Measurements from ENCODE around the gene PRKCI. TPM values are rescaled to one million over a fixed set of nuclear protein-coding genes. Genes with fewer than 3 reads are reported as not detected.

Gene PRKCI
- total and polyA plus RNA-seq, 9 of the 15 experiments (the other 6 are each of a cell fraction or from before 2014, with no cell fraction given): 10.5 to 43.2 (median 31.4) TPM

DNA sequence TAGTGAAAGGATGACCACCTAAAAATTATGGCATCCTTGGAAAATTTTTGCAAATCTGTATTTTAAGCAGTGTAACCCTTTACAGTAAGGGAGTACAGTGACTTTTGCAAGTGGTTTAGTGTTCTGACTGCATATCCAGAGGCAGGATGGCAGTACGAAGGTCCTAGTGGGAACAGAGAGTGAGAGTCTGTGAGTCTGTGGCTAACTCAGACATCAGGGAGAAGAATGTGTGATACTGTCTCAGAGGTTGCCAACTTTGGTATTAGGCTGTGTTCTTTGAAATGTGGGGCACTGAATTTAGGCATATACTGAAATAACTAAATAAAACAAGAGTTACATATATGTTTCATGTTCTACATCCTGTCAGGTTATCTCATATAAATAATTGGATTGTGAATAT is 25.7 kb downstream of the PRKCI start:
- Histone ChIP-seq H2AFZ (ENCODE audit: low read depth, low read length) (no peak overlapping the region), H4K20me1 (replicated peaks; ENCODE audit: control insufficient read depth, insufficient read depth, low read length) (no peaks in the 10 kb centered on the region), H3K79me2 (ENCODE audit: control insufficient read depth, insufficient read depth, low read length) (no peaks in the 10 kb centered on the region), H3K9ac (ENCODE audit: insufficient read depth in 1 of 2, low read depth in 2 of 2, low read length in 2 of 2) (no peak overlapping the region), H3K27ac (ENCODE audit: extremely low read depth, low read depth, low read length) (no peak overlapping the region), H3K36me3 (ENCODE audit: control insufficient read depth, insufficient read depth, low read length) (peaks cover 16% of the 10 kb centered on the region; the same call in 1 of the 3 replicates), H3K4me2 (ENCODE audit: insufficient read depth, low read length) (no peak overlapping the region), H3K4me3 (no peak overlapping the region), H3K9me1 (ENCODE audit: control insufficient read depth, insufficient read depth, low read length) (no peaks in the 10 kb centered on the region), H3K9me3 (replicated peaks; ENCODE audit: control insufficient read depth, insufficient read depth, low read depth, low read length) (no peaks in the 10 kb centered on the region), H3K4me1 (replicated peaks in 1 of 2; ENCODE audit: control insufficient read depth in 2 of 2, insufficient read depth in 2 of 2, low read length in 2 of 2) (no peaks in the 10 kb centered on the region), H3K27me3 (ENCODE audit: control insufficient read depth in 2 of 2, insufficient read depth in 2 of 2, low read length in 2 of 2) (no peaks in the 10 kb centered on the region)
- in situ Hi-C loops (cut with MboI): no loop called here
- BruUV-seq (replicated peaks): no TSS peak
- intact Hi-C loops (cut with micrococcal nuclease): no loop called here
- DNase-seq (ENCODE audit: extremely low read depth in 1 of 4, low spot score in 3 of 4) (no peak), FAIRE-seq (no peak), ATAC-seq (no peak)
- ChIA-PET POLR2A (no interaction called here), CTCF (ENCODE audit: low intra/inter-chr PET ratio) (no interaction called here)
- TF ChIP-seq KAT2B (IDR thresholded peaks at IDR 0.05; ENCODE audit: low read depth, low read length) (no peak), ZNF354B (CRISPR knock-in tag; IDR thresholded peaks at IDR 0.05) (no peak), SMARCA4 (IDR thresholded peaks at IDR 0.05) (no peak), JUND (IDR thresholded peaks at IDR 0.05; ENCODE audit: borderline replicate concordance, low read depth, low read length) (no peak), JUND (tag; IDR thresholded peaks at IDR 0.05; ENCODE audit: borderline replicate concordance, low read depth, low read length) (no peak), ARNT (IDR thresholded peaks at IDR 0.05) (no peak), SRSF9 (IDR thresholded peaks at IDR 0.05; ENCODE audit: borderline replicate concordance, low read depth, low read length) (no peak)
- 100% methylated on average over 1 of the region's 1 CpG for WGBS (ENCODE audit: insufficient coverage, low coverage, missing lambda C conversion rate)

DNA sequence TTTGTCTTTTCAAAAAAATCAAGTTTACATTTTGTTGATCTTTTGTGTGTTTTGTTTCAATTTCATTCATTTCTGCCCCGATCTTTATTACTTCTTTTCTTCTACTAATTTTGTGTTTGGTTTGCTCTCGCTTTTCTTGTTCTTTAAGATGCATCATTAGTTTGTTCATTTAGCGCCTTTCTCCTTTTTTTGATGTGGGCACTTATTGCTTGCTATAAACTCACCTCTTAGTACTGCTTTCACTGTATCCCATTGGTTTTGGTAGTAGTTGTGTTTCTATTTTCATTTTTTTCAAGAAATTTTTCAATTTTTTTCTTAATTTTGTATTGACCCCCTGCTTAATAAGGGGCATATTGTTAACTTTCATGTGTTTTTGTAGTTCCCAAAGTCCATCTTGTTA is 34.4 kb downstream of the PRKCI start:
- Histone ChIP-seq H2AFZ (ENCODE audit: low read depth, low read length) (no peak overlapping the region), H3K4me1 (replicated peaks in 1 of 2; ENCODE audit: control insufficient read depth in 2 of 2, insufficient read depth in 2 of 2, low read length in 2 of 2) (no peaks in the 10 kb centered on the region), H3K9me3 (replicated peaks; ENCODE audit: control insufficient read depth, insufficient read depth, low read depth, low read length) (no peaks in the 10 kb centered on the region; the same call in 1 of the 2 replicates), H3K4me2 (ENCODE audit: insufficient read depth, low read length) (no peak overlapping the region), H3K36me3 (ENCODE audit: control insufficient read depth, insufficient read depth, low read length) (peaks cover 24% of the 10 kb centered on the region), H4K20me1 (replicated peaks; ENCODE audit: control insufficient read depth, insufficient read depth, low read length) (no peaks in the 10 kb centered on the region), H3K9ac (ENCODE audit: insufficient read depth in 1 of 2, low read depth in 2 of 2, low read length in 2 of 2) (no peak overlapping the region), H3K9me1 (ENCODE audit: control insufficient read depth, insufficient read depth, low read length) (no peaks in the 10 kb centered on the region), H3K4me3 (no peak overlapping the region), H3K27me3 (ENCODE audit: control insufficient read depth in 2 of 2, insufficient read depth in 2 of 2, low read length in 2 of 2) (no peaks in the 10 kb centered on the region), H3K27ac (ENCODE audit: extremely low read depth, low read depth, low read length) (no peak overlapping the region), H3K79me2 (ENCODE audit: control insufficient read depth, insufficient read depth, low read length) (no peaks in the 10 kb centered on the region)
- POLR2A ChIA-PET: no interaction called here
- no peak for DNase-seq (ENCODE audit: extremely low read depth in 1 of 4, low spot score in 3 of 4)
- intact Hi-C loops (cut with micrococcal nuclease): no loop called here
- no TSS peak for BruUV-seq (replicated peaks)
- WGBS (ENCODE audit: insufficient coverage, low coverage, missing lambda C conversion rate): 90% methylated on average over 3 of the region's 3 CpGs
- FAIRE-seq: no peak
- CTCF ChIA-PET (ENCODE audit: low intra/inter-chr PET ratio): no interaction called here
- in situ Hi-C loops (cut with MboI): no loop called here
- ATAC-seq: no peak
- TF ChIP-seq ZNF197 (CRISPR knock-in tag; IDR thresholded peaks at IDR 0.05; ENCODE audit: low read depth): no peak
- TF ChIP-seq RUNX1 (IDR thresholded peaks at IDR 0.05; ENCODE audit: low read depth): no peak
- no peak for TF ChIP-seq RBM14 (IDR thresholded peaks at IDR 0.05; ENCODE audit: borderline replicate concordance, insufficient read depth, low read depth, low read length)
- TF ChIP-seq TEAD4 (IDR thresholded peaks at IDR 0.05; ENCODE audit: low read length): no peak
- no peak for TF ChIP-seq TEAD4 (CRISPR knock-in tag; IDR thresholded peaks at IDR 0.05; ENCODE audit: borderline replicate concordance)
- no peak for TF ChIP-seq ZFP1 (CRISPR knock-in tag; IDR thresholded peaks at IDR 0.05)
- no peak for TF ChIP-seq NFE2 (IDR thresholded peaks at IDR 0.05; ENCODE audit: low read depth)
- no peak for TF ChIP-seq YBX1 (IDR thresholded peaks at IDR 0.05)
- TF ChIP-seq HDAC8 (tag; IDR thresholded peaks at IDR 0.05): no peak
- TF ChIP-seq, protein P1, sequence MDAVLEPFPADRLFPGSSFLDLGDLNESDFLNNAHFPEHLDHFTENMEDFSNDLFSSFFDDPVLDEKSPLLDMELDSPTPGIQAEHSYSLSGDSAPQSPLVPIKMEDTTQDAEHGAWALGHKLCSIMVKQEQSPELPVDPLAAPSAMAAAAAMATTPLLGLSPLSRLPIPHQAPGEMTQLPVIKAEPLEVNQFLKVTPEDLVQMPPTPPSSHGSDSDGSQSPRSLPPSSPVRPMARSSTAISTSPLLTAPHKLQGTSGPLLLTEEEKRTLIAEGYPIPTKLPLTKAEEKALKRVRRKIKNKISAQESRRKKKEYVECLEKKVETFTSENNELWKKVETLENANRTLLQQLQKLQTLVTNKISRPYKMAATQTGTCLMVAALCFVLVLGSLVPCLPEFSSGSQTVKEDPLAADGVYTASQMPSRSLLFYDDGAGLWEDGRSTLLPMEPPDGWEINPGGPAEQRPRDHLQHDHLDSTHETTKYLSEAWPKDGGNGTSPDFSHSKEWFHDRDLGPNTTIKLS (IDR thresholded peaks at IDR 0.05; ENCODE audit: borderline replicate concordance, low read depth): no peak
- no peak for TF ChIP-seq HCFC1 (IDR thresholded peaks at IDR 0.05; ENCODE audit: low read depth, low read length)
- no peak for TF ChIP-seq ZNF830 (CRISPR knock-in tag; IDR thresholded peaks at IDR 0.05)
- TF ChIP-seq ZNF324 (CRISPR knock-in tag; IDR thresholded peaks at IDR 0.05): no peak

All from K562 (cell line).